Keratinocyte (primary cell): ENCODE results near the gene ITGB8. TPM values are rescaled to one million over a fixed set of nuclear protein-coding genes. Genes with fewer than 3 reads are reported as not detected.
A peak's percentile ranks its signal among the peaks of the same experiment; 100 is the strongest.

ENCODE experiments used
- DNase-seq: peaks from one replicate; pipeline ENCODE4 v3.0.0-alpha.2; 2011; ENCODE audit warnings: low read depth, missing footprints, low spot score
- FAIRE-seq: peaks from 2 replicates; lab custom pipeline; 2011; peaks lifted over from hg19 to GRCh38; lab: Jason Lieb, UNC
- H2AFZ ChIP-seq: 2 replicates; pipeline ENCODE4 v1.6.0; 2012; ENCODE audit warnings: low read length, control low read depth, inconsistent platforms; ENCODE audit not compliant: control insufficient read depth
- H3K27ac ChIP-seq: 2 replicates; pipeline ENCODE4 v1.5.1; 2011; ENCODE audit warnings: low read length; ENCODE audit not compliant: control insufficient read depth, insufficient read depth
- H3K27me3 ChIP-seq: 3 replicates; pipeline ENCODE4 v1.6.0; 2011; ENCODE audit warnings: low read length; ENCODE audit not compliant: control insufficient read depth, insufficient read depth; ENCODE audit errors: extremely low read depth
- H3K36me3 ChIP-seq, 2 experiments: 2 replicates in 1 of 2; 3 replicates in 1 of 2; pipeline ENCODE4 v1.5.1; 2011; ENCODE audit warnings: low read length in 2 of 2, mild to moderate bottlenecking in 1 of 2; ENCODE audit not compliant: control insufficient read depth in 2 of 2, insufficient read depth in 2 of 2; ENCODE audit errors: extremely low read depth in 1 of 2
- H3K4me1 ChIP-seq: 3 replicates; pipeline ENCODE4 v1.5.1; 2011; ENCODE audit warnings: low read length; ENCODE audit not compliant: control insufficient read depth, insufficient read depth; ENCODE audit errors: extremely low read depth
- H3K4me2 ChIP-seq: 3 replicates; pipeline ENCODE4 v1.6.0; 2011; ENCODE audit warnings: low read depth, low read length; ENCODE audit not compliant: control insufficient read depth, insufficient read depth; ENCODE audit errors: extremely low read depth
- H3K4me3 ChIP-seq, 3 experiments: fragments of 200-600 bp in 1 of 3; sonication (generic) in 1 of 3; 2 replicates in 2 of 3; 3 replicates in 1 of 3; pipeline ENCODE4 v1.5.1; 2011 to 2016; ENCODE audit warnings: low read length in 3 of 3, mild to moderate bottlenecking in 3 of 3, control low read depth in 2 of 3, inconsistent platforms in 1 of 3, low read depth in 1 of 3, mixed read lengths in 1 of 3, mixed run types in 1 of 3, moderate library complexity in 1 of 3; ENCODE audit not compliant: control insufficient read depth in 2 of 3, insufficient read depth in 2 of 3; ENCODE audit errors: extremely low read depth in 1 of 3
- H3K79me2 ChIP-seq: 2 replicates; pipeline ENCODE4 v1.6.0; 2012; ENCODE audit warnings: low read length; ENCODE audit not compliant: control insufficient read depth, insufficient read depth
- H3K9ac ChIP-seq: 3 replicates; pipeline ENCODE4 v1.6.0; 2011; ENCODE audit warnings: low read length; ENCODE audit not compliant: control insufficient read depth, insufficient read depth; ENCODE audit errors: extremely low read depth
- H3K9me1 ChIP-seq: 3 replicates; pipeline ENCODE4 v1.6.0; 2011; ENCODE audit warnings: low read length; ENCODE audit not compliant: control insufficient read depth, insufficient read depth; ENCODE audit errors: extremely low read depth
- H3K9me3 ChIP-seq: 2 replicates; pipeline ENCODE4 v1.5.1; 2012; ENCODE audit warnings: low read depth, low read length; ENCODE audit not compliant: control insufficient read depth
- H4K20me1 ChIP-seq: 3 replicates; pipeline ENCODE4 v1.6.0; 2011; ENCODE audit warnings: low read length; ENCODE audit not compliant: control insufficient read depth, insufficient read depth; ENCODE audit errors: extremely low read depth
- CTCF ChIP-seq, 3 experiments: IDR thresholded peaks in 1 of 3; conservative IDR thresholded peaks in 1 of 3; optimal IDR thresholded peaks in 1 of 3; 2 replicates in 2 of 3; 3 replicates in 1 of 3; pipeline versions ENCODE3 to v1.5.1; 2011; ENCODE audit warnings: low read length in 3 of 3, mild to moderate bottlenecking in 3 of 3, moderate library complexity in 2 of 3, control low read depth in 1 of 3, inconsistent platforms in 1 of 3; ENCODE audit not compliant: insufficient read depth in 2 of 3; ENCODE audit errors: extremely low read depth in 1 of 3
- EZH2 ChIP-seq: IDR thresholded peaks from one replicate; pipeline ENCODE4 v1.6.1; 2012; ENCODE audit warnings: inconsistent platforms, mild to moderate bottlenecking, low read length, moderate library complexity
- dilution Hi-C: fragments of 300-500 bp; cut with MboI; formaldehyde crosslinking; loops from one replicate; pipeline ENCODE4 v1.7.0; 2020; ENCODE audit warnings: low sequenced_read_pairs; ENCODE audit not compliant: extremely low pct_ligation_motif_present
- polyA plus RNA-seq, 5 experiments: library from polyadenylated mRNA; depleted of rRNA in 3 of 5; stranded (reverse) in 3 of 5; stranded (forward) in 1 of 5; unstranded in 1 of 5; fragments of >200 nt; gene quantifications; 1 replicate in 1 of 5; 2 replicates in 3 of 5; 3 replicates in 1 of 5; pipeline versions ENCODE4 v1.2.1 to v1.2.3, GENCODE V29; 2011 to 2012; ENCODE audit warnings: missing spikeins in 2 of 5, low read depth in 1 of 5, low replicate concordance in 1 of 5

The ITGB8 gene
- polyA plus RNA-seq, 1 donor (not counting 4 experiments of a cell fraction or from before 2014, with no cell fraction given), result 10.9 TPM

- Histone ChIP-seq H3K27ac (no peak overlapping the region), H3K9ac (no peak overlapping the region), H3K79me2 (no peaks in the 10 kb centered on the region), H2AFZ (no peak overlapping the region), H4K20me1 (no peaks in the 10 kb centered on the region), H3K36me3 (no peaks in the 10 kb centered on the region), H3K9me1 (no peaks in the 10 kb centered on the region), H3K9me3 (no peaks in the 10 kb centered on the region), H3K4me1 (no peaks in the 10 kb centered on the region), H3K4me2 (no peak overlapping the region), H3K27me3 (no peaks in the 10 kb centered on the region), H3K4me3 (no peak overlapping the region)
- TF ChIP-seq EZH2 (no peak), CTCF (optimal IDR thresholded peaks at IDR 0.05 in 1 of 3, IDR thresholded peaks at IDR 0.05 in 1 of 3, conservative IDR thresholded peaks at IDR 0.05 in 1 of 3; ENCODE audit: extremely low read depth in 1 of 3, insufficient read depth in 2 of 3, low read length in 3 of 3) (no peak)
- FAIRE-seq, result no peak
- dilution Hi-C loops, result loop anchor here (25.0 kb wide), 1 partner anchor 545 kb away; the partner anchor contains the start of gene TMEM196
- no peak for DNase-seq
These were observed 23.6 kb upstream of the ITGB8 start for GRCh38 chr7:20307119-20307518.

- TF ChIP-seq CTCF (optimal IDR thresholded peaks at IDR 0.05 in 1 of 3, IDR thresholded peaks at IDR 0.05 in 1 of 3, conservative IDR thresholded peaks at IDR 0.05 in 1 of 3; ENCODE audit: extremely low read depth in 1 of 3, insufficient read depth in 2 of 3, low read length in 3 of 3), result no peak
- TF ChIP-seq EZH2, result no peak
- no peaks in the 10 kb centered on the region for H4K20me1 ChIP-seq
- no peak overlapping the region for H3K9ac ChIP-seq
- no peaks in the 10 kb centered on the region for H3K4me1 ChIP-seq
- H3K4me2 ChIP-seq, result no peak overlapping the region
- peak; percentile 48 for FAIRE-seq
- no peaks in the 10 kb centered on the region for H3K9me1 ChIP-seq
- no peaks in the 10 kb centered on the region for H3K79me2 ChIP-seq
- no peak overlapping the region for H3K27ac ChIP-seq
- H2AFZ ChIP-seq, result no peak overlapping the region
- no peaks in the 10 kb centered on the region for H3K27me3 ChIP-seq
- dilution Hi-C loops, result loop anchor here (25.0 kb wide), 1 partner anchor 546 kb away; the partner anchor contains the start of gene TMEM196
- no peaks in the 10 kb centered on the region for H3K36me3 ChIP-seq
- H3K9me3 ChIP-seq, result no peaks in the 10 kb centered on the region
- H3K4me3 ChIP-seq, result no peak overlapping the region
- no peak for DNase-seq
These were observed 22.8 kb upstream of the ITGB8 start for GRCh38 chr7:20307901-20308300.
